NT2/D1 (cell line): Measurements from ENCODE around the gene TPCN2.
A peak's percentile ranks its signal among the peaks of the same experiment; 100 is the strongest.

Source experiments
- DNase-seq: peaks from one replicate; pipeline ENCODE4 v3.0.0-alpha.2; 2011; ENCODE audit warnings: low read depth, low spot score
- H3K27me3 ChIP-seq: 2 replicates; pipeline ENCODE4 v1.6.0; 2011; ENCODE audit warnings: mild to moderate bottlenecking; ENCODE audit not compliant: insufficient read length, insufficient read depth
- H3K36me3 ChIP-seq: 2 replicates; pipeline ENCODE4 v1.6.1; 2011; ENCODE audit warnings: mild to moderate bottlenecking, low read length, mixed read lengths; ENCODE audit not compliant: insufficient read depth, insufficient read length
- H3K4me1 ChIP-seq: 2 replicates; pipeline ENCODE4 v1.5.1; 2011; ENCODE audit not compliant: insufficient read depth, insufficient read length
- H3K4me3 ChIP-seq: 2 replicates; pipeline ENCODE4 v1.5.1; 2011; ENCODE audit warnings: low read depth; ENCODE audit not compliant: insufficient read length
- H3K9ac ChIP-seq: 2 replicates; pipeline ENCODE4 v1.6.0; 2011; ENCODE audit warnings: low read depth; ENCODE audit not compliant: insufficient read length
- H3K9me3 ChIP-seq: 2 replicates; pipeline ENCODE4 v1.5.1; 2011; ENCODE audit warnings: mild to moderate bottlenecking, low read length; ENCODE audit not compliant: insufficient read depth
- SUZ12 ChIP-seq: IDR thresholded peaks from 2 replicates; pipeline ENCODE4 v1.6.1; 2011; ENCODE audit not compliant: insufficient read length, insufficient read depth; ENCODE audit errors: extremely low read depth
- YY1 ChIP-seq: IDR thresholded peaks from 2 replicates; pipeline ENCODE4 v1.6.1; 2011; ENCODE audit not compliant: insufficient read length, insufficient read depth
- ZNF274 ChIP-seq: IDR thresholded peaks from 2 replicates; pipeline ENCODE4 v1.6.1; 2011; ENCODE audit warnings: mild to moderate bottlenecking, low read depth, low read length

Gene TPCN2

GRCh38 chr11:69005631-69006368 lies 42.9 kb upstream of the TPCN2 start:
- Histone ChIP-seq H3K36me3 (peaks cover 51% of the 10 kb centered on the region), H3K27me3 (no peaks in the 10 kb centered on the region), H3K9me3 (no peaks in the 10 kb centered on the region), H3K4me3 (no peak overlapping the region), H3K9ac (no peak overlapping the region), H3K4me1 (peaks cover 24% of the 10 kb centered on the region)
- no peak for DNase-seq
- TF ChIP-seq ZNF274 (no peak), SUZ12 (no peak), YY1 (no peak)

GRCh38 chr11:69006816-69007215 lies 41.9 kb upstream of the TPCN2 start:
- Histone ChIP-seq H3K4me1 (peaks cover 27% of the 10 kb centered on the region), H3K27me3 (no peaks in the 10 kb centered on the region)
- DNase-seq = no peak

GRCh38 chr11:69007975-69008381 lies 40.8 kb upstream of the TPCN2 start:
- H3K9ac ChIP-seq = peak overlapping the region; percentile 42
- peaks cover 27% of the 10 kb centered on the region for H3K4me1 ChIP-seq
- TF ChIP-seq YY1 (no peak), ZNF274 (no peak), SUZ12 (no peak)
- peaks cover 55% of the 10 kb centered on the region for H3K36me3 ChIP-seq
- H3K27me3 ChIP-seq = no peaks in the 10 kb centered on the region
- H3K4me3 ChIP-seq = no peak overlapping the region
- no peak for DNase-seq
- H3K9me3 ChIP-seq = no peaks in the 10 kb centered on the region

More at GRCh38 chr11:69006816-69007215, 41.9 kb upstream of the TPCN2 start:
- Histone ChIP-seq H3K4me3 (no peak overlapping the region), H3K36me3 (peaks cover 55% of the 10 kb centered on the region), H3K9me3 (no peaks in the 10 kb centered on the region), H3K9ac (no peak overlapping the region)
- TF ChIP-seq YY1 (no peak), SUZ12 (no peak), ZNF274 (no peak)

- Histone ChIP-seq H3K4me1 (peaks cover 27% of the 10 kb centered on the region), H3K4me3 (no peak overlapping the region), H3K9ac (peak overlapping the region; percentile 44), H3K27me3 (no peaks in the 10 kb centered on the region), H3K9me3 (no peaks in the 10 kb centered on the region), H3K36me3 (peaks cover 48% of the 10 kb centered on the region)
- no peak for TF ChIP-seq ZNF274
- no peak for TF ChIP-seq YY1
- no peak for TF ChIP-seq SUZ12
- peak; percentile 72 for DNase-seq
Observed at GRCh38 chr11:69008737-69009440, 39.8 kb upstream of the TPCN2 start.

GRCh38 chr11:69009441-69010211 lies 39.1 kb upstream of the TPCN2 start:
- peak overlapping the region; percentile 56 for H3K9ac ChIP-seq

DNA sequence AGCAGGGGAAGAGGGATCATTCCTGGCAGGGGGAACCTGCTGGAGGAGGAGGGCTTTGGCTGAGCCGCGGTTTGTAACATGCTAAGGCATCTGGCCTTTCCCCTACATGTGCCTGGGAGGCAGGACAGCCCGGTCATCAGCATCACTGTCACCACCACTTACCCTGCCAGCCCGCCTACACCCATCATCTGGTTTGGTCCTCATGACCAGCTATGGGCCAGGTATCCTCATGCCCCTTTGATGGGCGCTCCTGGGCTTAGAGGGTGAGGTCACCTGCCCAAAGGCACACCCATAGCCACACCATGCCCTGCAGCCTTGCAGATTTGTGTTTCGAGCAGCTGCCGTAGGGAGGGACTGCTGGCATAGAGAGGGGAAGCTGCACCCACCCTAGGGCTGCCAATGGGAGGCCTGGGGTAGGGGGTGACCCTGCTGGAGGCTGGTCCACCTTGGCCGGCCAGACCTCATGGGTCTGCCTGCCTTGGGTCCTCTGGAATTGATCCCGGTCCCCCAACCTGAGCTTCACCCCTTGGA lies 38.3 kb upstream of the TPCN2 start:
- Histone ChIP-seq H3K4me1 (peaks cover 36% of the 10 kb centered on the region), H3K9me3 (no peaks in the 10 kb centered on the region), H3K27me3 (no peaks in the 10 kb centered on the region), H3K9ac (no peak overlapping the region), H3K36me3 (peaks cover 32% of the 10 kb centered on the region), H3K4me3 (no peak overlapping the region)
- DNase-seq = no peak
- TF ChIP-seq ZNF274 = no peak
- no peak for TF ChIP-seq YY1
- TF ChIP-seq SUZ12 = no peak

More at GRCh38 chr11:69009441-69010211, 39.1 kb upstream of the TPCN2 start:
- TF ChIP-seq ZNF274 = no peak
- no peak for TF ChIP-seq SUZ12
- no peak for TF ChIP-seq YY1
- Histone ChIP-seq H3K9me3 (no peaks in the 10 kb centered on the region), H3K4me1 (peaks cover 33% of the 10 kb centered on the region), H3K4me3 (no peak overlapping the region), H3K36me3 (peaks cover 40% of the 10 kb centered on the region), H3K27me3 (no peaks in the 10 kb centered on the region)
- no peak for DNase-seq
